ENCODE results near the gene ZNF462.

Gene ZNF462

GRCh38 chr9:106962122-106962521 is 99.2 kb downstream of the ZNF462 start:
- TF ChIP-seq CTCF (IDR thresholded peaks at IDR 0.05; ENCODE audit: low read depth, low read length, missing control alignments) = no peak
- DNase-seq (ENCODE audit: extremely low read depth, low read depth) = no peak
- no peak overlapping the region for H3K4me3 ChIP-seq (replicated peaks; ENCODE audit: low read depth, low read length)

- no peak overlapping the region for H3K4me3 ChIP-seq (replicated peaks; ENCODE audit: low read depth, low read length)
- no peak for DNase-seq (ENCODE audit: extremely low read depth, low read depth)
- no peak for TF ChIP-seq CTCF (IDR thresholded peaks at IDR 0.05; ENCODE audit: low read depth, low read length, missing control alignments)
Observed at GRCh38 chr9:106962615-106963363, 99.8 kb downstream of the ZNF462 start.

- DNase-seq (ENCODE audit: extremely low read depth, low read depth) = no peak
- no peak overlapping the region for H3K4me3 ChIP-seq (replicated peaks; ENCODE audit: low read depth, low read length)
- no peak for TF ChIP-seq CTCF (IDR thresholded peaks at IDR 0.05; ENCODE audit: low read depth, low read length, missing control alignments)
Observed at GRCh38 chr9:106963684-106964083, 100.7 kb downstream of the ZNF462 start.

- TF ChIP-seq CTCF (IDR thresholded peaks at IDR 0.05; ENCODE audit: low read depth, low read length, missing control alignments) = no peak
- no peak for DNase-seq (ENCODE audit: extremely low read depth, low read depth)
- no peak overlapping the region for H3K4me3 ChIP-seq (replicated peaks; ENCODE audit: low read depth, low read length)
Observed at GRCh38 chr9:106964329-106964728, 101.4 kb downstream of the ZNF462 start.

GRCh38 chr9:106964822-106965525 is 102.0 kb downstream of the ZNF462 start:
- DNase-seq (ENCODE audit: extremely low read depth, low read depth) = no peak
- H3K4me3 ChIP-seq (replicated peaks; ENCODE audit: low read depth, low read length) = no peak overlapping the region
- TF ChIP-seq CTCF (IDR thresholded peaks at IDR 0.05; ENCODE audit: low read depth, low read length, missing control alignments) = no peak

GRCh38 chr9:106966481-106966880 is 103.5 kb downstream of the ZNF462 start:
- TF ChIP-seq CTCF (IDR thresholded peaks at IDR 0.05; ENCODE audit: low read depth, low read length, missing control alignments) = no peak
- H3K4me3 ChIP-seq (replicated peaks; ENCODE audit: low read depth, low read length) = no peak overlapping the region
- DNase-seq (ENCODE audit: extremely low read depth, low read depth) = no peak

Measured in HFF-Myc (cell line).